ENCODE measurements around the gene CDH23. TPM values are rescaled to one million over a fixed set of nuclear protein-coding genes. Genes with fewer than 3 reads are reported as not detected.

Gene CDH23
- total RNA-seq, 2 donors from 2014 or later: 3.9 to 74.8 TPM

GRCh38 chr10:71489077-71489476 lies 92.4 kb downstream of the CDH23 start:
- no peaks in the 10 kb centered on the region for H3K4me1 ChIP-seq (replicated peaks)
- H3K4me3 ChIP-seq: no peak overlapping the region
- no peaks in the 10 kb centered on the region for H3K36me3 ChIP-seq
- no peak overlapping the region for H3K27ac ChIP-seq
- H3K9me3 ChIP-seq: no peaks in the 10 kb centered on the region
- intact Hi-C loops (cut with DNase I): no loop called here
- H3K27me3 ChIP-seq (replicated peaks; ENCODE audit: insufficient read depth): no peaks in the 10 kb centered on the region
- 94% methylated on average over 2 of the region's 2 CpGs for WGBS
- no peak for DNase-seq (ENCODE audit: low spot score)
- TF ChIP-seq POLR2AphosphoS5 (IDR thresholded peaks at IDR 0.05): no peak
- TF ChIP-seq POLR2A (IDR thresholded peaks at IDR 0.05): no peak
- no peak for TF ChIP-seq CTCF (IDR thresholded peaks at IDR 0.05)

GRCh38 chr10:71492872-71493271 lies 96.2 kb downstream of the CDH23 start:
- DNase-seq (ENCODE audit: low spot score): no peak
- no peaks in the 10 kb centered on the region for H3K9me3 ChIP-seq
- 92% methylated on average over 6 of the region's 6 CpGs for WGBS
- H3K4me1 ChIP-seq (replicated peaks): peaks cover 3% of the 10 kb centered on the region
- TF ChIP-seq CTCF (IDR thresholded peaks at IDR 0.05) (no peak), POLR2AphosphoS5 (IDR thresholded peaks at IDR 0.05) (no peak), POLR2A (IDR thresholded peaks at IDR 0.05) (no peak)
- no peaks in the 10 kb centered on the region for H3K36me3 ChIP-seq
- intact Hi-C loops (cut with DNase I): no loop called here
- H3K4me3 ChIP-seq: no peak overlapping the region
- no peaks in the 10 kb centered on the region for H3K27me3 ChIP-seq (replicated peaks; ENCODE audit: insufficient read depth)
- H3K27ac ChIP-seq: no peak overlapping the region

- Histone ChIP-seq H3K4me1 (replicated peaks) (peaks cover 3% of the 10 kb centered on the region), H3K36me3 (no peaks in the 10 kb centered on the region), H3K4me3 (no peak overlapping the region), H3K27ac (no peak overlapping the region), H3K27me3 (replicated peaks; ENCODE audit: insufficient read depth) (no peaks in the 10 kb centered on the region), H3K9me3 (no peaks in the 10 kb centered on the region)
- no peak for TF ChIP-seq POLR2AphosphoS5 (IDR thresholded peaks at IDR 0.05)
- TF ChIP-seq CTCF (IDR thresholded peaks at IDR 0.05): no peak
- TF ChIP-seq POLR2A (IDR thresholded peaks at IDR 0.05): no peak
- DNase-seq (ENCODE audit: low spot score): no peak
- 92% methylated on average over 6 of the region's 6 CpGs for WGBS
- intact Hi-C loops (cut with DNase I): no loop called here
Observed at GRCh38 chr10:71493741-71494140, 97.0 kb downstream of the CDH23 start.

GRCh38 chr10:71494476-71494875 lies 97.8 kb downstream of the CDH23 start:
- no peak overlapping the region for H3K4me3 ChIP-seq
- no peaks in the 10 kb centered on the region for H3K27me3 ChIP-seq (replicated peaks; ENCODE audit: insufficient read depth)
- TF ChIP-seq POLR2A (IDR thresholded peaks at IDR 0.05) (no peak), POLR2AphosphoS5 (IDR thresholded peaks at IDR 0.05) (no peak)
- H3K27ac ChIP-seq: no peak overlapping the region
- WGBS: 95% methylated on average over 8 of the region's 8 CpGs
- intact Hi-C loops (cut with DNase I): no loop called here
- H3K36me3 ChIP-seq: no peaks in the 10 kb centered on the region
- peaks cover 3% of the 10 kb centered on the region for H3K4me1 ChIP-seq (replicated peaks)
- DNase-seq (ENCODE audit: low spot score): no peak
- no peaks in the 10 kb centered on the region for H3K9me3 ChIP-seq

- Histone ChIP-seq H3K4me1 (replicated peaks) (peaks cover 3% of the 10 kb centered on the region), H3K4me3 (no peak overlapping the region), H3K36me3 (no peaks in the 10 kb centered on the region), H3K9me3 (no peaks in the 10 kb centered on the region), H3K27me3 (replicated peaks; ENCODE audit: insufficient read depth) (no peaks in the 10 kb centered on the region), H3K27ac (no peak overlapping the region)
- no peak for DNase-seq (ENCODE audit: low spot score)
- WGBS: 79% methylated on average over 9 of the region's 9 CpGs
- TF ChIP-seq CTCF (IDR thresholded peaks at IDR 0.05) (no peak), POLR2A (IDR thresholded peaks at IDR 0.05) (no peak), POLR2AphosphoS5 (IDR thresholded peaks at IDR 0.05) (no peak)
- intact Hi-C loops (cut with DNase I): no loop called here
Observed at GRCh38 chr10:71494980-71495381, 98.3 kb downstream of the CDH23 start.
